CD14-positive monocyte (primary cell): ENCODE results near the gene LRRC7. TPM values are rescaled to one million over a fixed set of nuclear protein-coding genes. Genes with fewer than 3 reads are reported as not detected.

Experiments used
- DNase-seq, 3 donors: peaks; one replicate each; pipeline ENCODE4 v3.0.0-alpha.2; 2011 to 2022
- H2AFZ ChIP-seq: 2 replicates; pipeline ENCODE4 v1.6.0; 2012; ENCODE audit warnings: mild to moderate bottlenecking, low read depth, low read length, inconsistent platforms; ENCODE audit not compliant: insufficient read depth, poor library complexity, severe bottlenecking
- H3K27ac ChIP-seq, 2 donors: 1 replicate in 1 of 2; 2 replicates in 1 of 2; pipeline ENCODE4 v1.5.1; 2012 to 2013; ENCODE audit warnings: low read length in 2 of 2, control low read depth in 1 of 2, inconsistent platforms in 1 of 2, low read depth in 1 of 2, mild to moderate bottlenecking in 1 of 2
- H3K27me3 ChIP-seq, 2 donors: one replicate each; pipeline versions ENCODE4 v1.6.0 to v1.6.1; 2011 to 2013; ENCODE audit warnings: low read length in 2 of 2; ENCODE audit not compliant: control insufficient read depth in 2 of 2, insufficient read depth in 2 of 2
- H3K36me3 ChIP-seq, 2 donors: replicated peaks in 1 of 2; 1 replicate in 1 of 2; 2 replicates in 1 of 2; pipeline versions ENCODE4 v1.5.1 to v1.6.1; 2012 to 2013; ENCODE audit warnings: low read length in 2 of 2, control low read depth in 1 of 2, inconsistent platforms in 1 of 2, mild to moderate bottlenecking in 1 of 2; ENCODE audit not compliant: insufficient read depth in 2 of 2, control insufficient read depth in 1 of 2
- H3K4me1 ChIP-seq, 2 donors: 1 replicate in 1 of 2; 2 replicates in 1 of 2; pipeline versions ENCODE4 v1.5.1 to v1.6.1; 2012 to 2013; ENCODE audit warnings: low read length in 2 of 2, control low read depth in 1 of 2, inconsistent platforms in 1 of 2, mild to moderate bottlenecking in 1 of 2, moderate library complexity in 1 of 2; ENCODE audit not compliant: insufficient read depth in 2 of 2, control insufficient read depth in 1 of 2
- H3K4me2 ChIP-seq: replicated peaks from 2 replicates; pipeline ENCODE3; 2012; ENCODE audit warnings: low read length, moderate library complexity, mild to moderate bottlenecking; ENCODE audit not compliant: poor library complexity, severe bottlenecking; ENCODE audit errors: extremely low read depth
- H3K4me3 ChIP-seq, 3 experiments: fragments of 200-600 bp in 1 of 3; sonication (generic) in 1 of 3; replicated peaks in 1 of 3; 1 replicate in 2 of 3; 2 replicates in 1 of 3; pipeline ENCODE4 v1.5.1; 2011 to 2013; ENCODE audit warnings: low read length in 3 of 3, mild to moderate bottlenecking in 3 of 3, control low read depth in 2 of 3, low read depth in 2 of 3, inconsistent platforms in 1 of 3, moderate library complexity in 1 of 3
- H3K79me2 ChIP-seq: 2 replicates; pipeline ENCODE4 v1.6.0; 2012; ENCODE audit warnings: mild to moderate bottlenecking, control low read depth, inconsistent platforms, low read length, moderate library complexity; ENCODE audit not compliant: insufficient read depth
- H3K9ac ChIP-seq: 2 replicates; pipeline ENCODE4 v1.6.0; 2017; ENCODE audit warnings: low read length, mild to moderate bottlenecking; ENCODE audit not compliant: insufficient read depth, poor library complexity, severe bottlenecking
- H3K9me3 ChIP-seq, 2 donors: replicated peaks in 1 of 2; 1 replicate in 1 of 2; 2 replicates in 1 of 2; pipeline versions ENCODE4 v1.5.1 to v1.6.1; 2012 to 2013; ENCODE audit warnings: low read length in 2 of 2, control low read depth in 1 of 2; ENCODE audit not compliant: control insufficient read depth in 1 of 2, insufficient read depth in 1 of 2
- H4K20me1 ChIP-seq: 2 replicates; pipeline ENCODE4 v1.6.0; 2012; ENCODE audit warnings: mild to moderate bottlenecking, low read length, control low read depth, moderate library complexity; ENCODE audit not compliant: insufficient read depth
- H3K27ac Mint-ChIP-seq, 7 donors: one replicate each; pipeline ENCODE4 v1.8.0; 2020; ENCODE audit warnings: mild to moderate bottlenecking in 7 of 7, mixed read lengths in 7 of 7, moderate library complexity in 6 of 7, inconsistent platforms in 2 of 7
- H3K27me3 Mint-ChIP-seq, 3 donors: one replicate each; pipeline ENCODE4 v1.8.0; 2021 to 2022; ENCODE audit warnings: low read depth in 3 of 3, mild to moderate bottlenecking in 3 of 3, mixed read lengths in 3 of 3, moderate library complexity in 3 of 3, inconsistent platforms in 1 of 3
- H3K36me3 Mint-ChIP-seq, 2 donors: one replicate each; pipeline ENCODE4 v1.8.0; 2020; ENCODE audit warnings: mixed read lengths in 2 of 2, inconsistent platforms in 1 of 2, mild to moderate bottlenecking in 1 of 2
- H3K4me1 Mint-ChIP-seq: one replicate; pipeline ENCODE4 v1.8.0; 2020; ENCODE audit warnings: mild to moderate bottlenecking, mixed read lengths
- H3K4me3 Mint-ChIP-seq, 2 donors: one replicate each; pipeline ENCODE4 v1.8.0; 2020; ENCODE audit warnings: mild to moderate bottlenecking in 2 of 2, mixed read lengths in 2 of 2, moderate library complexity in 1 of 2
- H3K9me3 Mint-ChIP-seq, 7 donors: one replicate each; pipeline ENCODE4 v1.8.0; 2020 to 2022; ENCODE audit warnings: mixed read lengths in 7 of 7, mild to moderate bottlenecking in 6 of 7, moderate library complexity in 6 of 7, inconsistent platforms in 2 of 7
- CTCF ChIP-seq: fragments of 200-600 bp; IDR thresholded peaks from one replicate; pipeline ENCODE4 v1.8.0; 2022; ENCODE audit warnings: antibody characterized with exemption, mild to moderate bottlenecking
- WGBS: methylation state at CpG from one replicate; pipeline ENCODE4 v1.1.5; 2013; ENCODE audit warnings: missing lambda C conversion rate; ENCODE audit not compliant: insufficient coverage; 5-methylcytosine and 5-hydroxymethylcytosine counted together
- intact Hi-C, 2 donors: fragments of 100-400 bp; cut with micrococcal nuclease; formaldehyde crosslinking; loops; one replicate each; pipeline versions ENCODE4 v1.15.0 to v1.15.1; 2023
- polyA plus RNA-seq, 3 donors: library from polyadenylated mRNA; depleted of rRNA in 1 of 3; unstranded in 2 of 3; stranded (reverse) in 1 of 3; fragments of 300-500 nt in 2 of 3; fragments of >200 nt in 1 of 3; fragmentation: Illumina TruSeq in 2 of 3; gene quantifications; 1 replicate in 2 of 3; 2 replicates in 1 of 3; pipeline ENCODE4 v1.2.3, GENCODE V29; 2012 to 2021

The LRRC7 gene
- polyA plus RNA-seq, 3 donors = not detected

- no peak overlapping the region for H3K9ac ChIP-seq
- Mint-ChIP-seq H3K27me3 (peaks cover 0 to 1% (median under 1%) of the 10 kb centered on the region in 3 donors), H3K27ac (peak overlapping the region in 3 of 7 donors; percentile 16 to 60 (median 39)), H3K4me3 (no peak overlapping the region), H3K4me1 (peaks cover 12% of the 10 kb centered on the region), H3K9me3 (peaks cover 5 to 20% (median 10%) of the 10 kb centered on the region in 7 donors), H3K36me3 (no peaks in the 10 kb centered on the region)
- H3K4me3 ChIP-seq = no peak overlapping the region
- H4K20me1 ChIP-seq = no peaks in the 10 kb centered on the region
- no peak overlapping the region for H3K27ac ChIP-seq
- no peaks in the 10 kb centered on the region for H3K27me3 ChIP-seq
- no peak for DNase-seq
- no peak overlapping the region for H2AFZ ChIP-seq
- H3K9me3 ChIP-seq = peaks cover 10 to 11% of the 10 kb centered on the region in 2 donors
- H3K36me3 ChIP-seq = no peaks in the 10 kb centered on the region
- intact Hi-C loops = no loop called here
- WGBS = no CpG with 5 or more reads among the region's 5 CpGs
- H3K79me2 ChIP-seq = no peaks in the 10 kb centered on the region
- peaks cover 18 to 25% of the 10 kb centered on the region in 2 donors for H3K4me1 ChIP-seq
- H3K4me2 ChIP-seq = no peak overlapping the region
- TF ChIP-seq CTCF = no peak
These were observed 347.4 kb downstream of the LRRC7 start for GRCh38 chr1:69914976-69915765.

- Histone ChIP-seq H3K4me3 (no peak overlapping the region), H3K79me2 (no peaks in the 10 kb centered on the region), H4K20me1 (no peaks in the 10 kb centered on the region), H3K9me3 (peaks cover 10 to 11% of the 10 kb centered on the region in 2 donors), H3K27me3 (no peaks in the 10 kb centered on the region), H3K36me3 (no peaks in the 10 kb centered on the region), H3K9ac (no peak overlapping the region), H3K4me1 (peaks cover 0 to 5% of the 10 kb centered on the region in 2 donors), H3K27ac (no peak overlapping the region), H3K4me2 (no peak overlapping the region), H2AFZ (no peak overlapping the region)
- Mint-ChIP-seq H3K36me3 (no peaks in the 10 kb centered on the region), H3K4me3 (no peak overlapping the region), H3K27ac (no peak overlapping the region), H3K9me3 (peaks cover 5 to 14% (median 11%) of the 10 kb centered on the region in 7 donors), H3K27me3 (peaks cover 0 to 3% (median 3%) of the 10 kb centered on the region in 3 donors), H3K4me1 (peaks cover 2% of the 10 kb centered on the region)
- no peak for TF ChIP-seq CTCF
- intact Hi-C loops = no loop called here
- DNase-seq = no peak
- 97% methylated on average over 18 of the region's 36 CpGs for WGBS
These were observed 351.6 kb downstream of the LRRC7 start for GRCh38 chr1:69919129-69919921.
